ENCODE results near the gene PRR19.

The PRR19 gene

DNA sequence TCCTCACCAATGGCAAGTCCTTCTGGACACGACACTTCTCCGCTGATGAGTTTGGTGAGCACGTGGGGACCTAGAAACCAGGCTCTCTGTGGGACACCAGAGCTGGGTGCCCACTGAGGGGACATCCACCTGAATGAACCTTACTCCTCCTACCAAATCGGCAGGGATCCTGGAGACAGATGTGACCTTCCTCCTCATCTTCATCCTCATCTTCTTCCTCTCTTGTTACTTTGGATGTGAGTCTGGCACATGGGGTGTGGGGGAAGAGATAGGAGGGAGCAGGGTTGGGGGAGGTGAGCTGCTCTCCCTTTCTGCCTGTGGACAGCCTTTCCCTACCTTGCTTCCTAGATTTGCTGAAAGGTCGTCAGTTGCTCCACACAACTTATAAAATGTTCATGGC, 13.1 kb downstream of the PRR19 start:
- DNase-seq (ENCODE audit: insufficient read length, low spot score) (no peak), FAIRE-seq (no peak)
- TF ChIP-seq, protein P1, sequence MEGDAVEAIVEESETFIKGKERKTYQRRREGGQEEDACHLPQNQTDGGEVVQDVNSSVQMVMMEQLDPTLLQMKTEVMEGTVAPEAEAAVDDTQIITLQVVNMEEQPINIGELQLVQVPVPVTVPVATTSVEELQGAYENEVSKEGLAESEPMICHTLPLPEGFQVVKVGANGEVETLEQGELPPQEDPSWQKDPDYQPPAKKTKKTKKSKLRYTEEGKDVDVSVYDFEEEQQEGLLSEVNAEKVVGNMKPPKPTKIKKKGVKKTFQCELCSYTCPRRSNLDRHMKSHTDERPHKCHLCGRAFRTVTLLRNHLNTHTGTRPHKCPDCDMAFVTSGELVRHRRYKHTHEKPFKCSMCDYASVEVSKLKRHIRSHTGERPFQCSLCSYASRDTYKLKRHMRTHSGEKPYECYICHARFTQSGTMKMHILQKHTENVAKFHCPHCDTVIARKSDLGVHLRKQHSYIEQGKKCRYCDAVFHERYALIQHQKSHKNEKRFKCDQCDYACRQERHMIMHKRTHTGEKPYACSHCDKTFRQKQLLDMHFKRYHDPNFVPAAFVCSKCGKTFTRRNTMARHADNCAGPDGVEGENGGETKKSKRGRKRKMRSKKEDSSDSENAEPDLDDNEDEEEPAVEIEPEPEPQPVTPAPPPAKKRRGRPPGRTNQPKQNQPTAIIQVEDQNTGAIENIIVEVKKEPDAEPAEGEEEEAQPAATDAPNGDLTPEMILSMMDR (IDR thresholded peaks at IDR 0.05; ENCODE audit: insufficient read depth, missing control alignments), result no peak

GRCh38 chr19:42316223-42317211, 14.6 kb downstream of the PRR19 start:
- DNase-seq (ENCODE audit: insufficient read length, low spot score), result no peak

GRCh38 chr19:42317535-42317934, 15.6 kb downstream of the PRR19 start:
- no peak for FAIRE-seq
- no peak for DNase-seq (ENCODE audit: insufficient read length, low spot score)
- TF ChIP-seq, protein P1 (IDR thresholded peaks at IDR 0.05; ENCODE audit: insufficient read depth, missing control alignments), result no peak

More at GRCh38 chr19:42316223-42317211, 14.6 kb downstream of the PRR19 start:
- no peak for FAIRE-seq
- TF ChIP-seq, protein P1 (IDR thresholded peaks at IDR 0.05; ENCODE audit: insufficient read depth, missing control alignments), result no peak

DNA sequence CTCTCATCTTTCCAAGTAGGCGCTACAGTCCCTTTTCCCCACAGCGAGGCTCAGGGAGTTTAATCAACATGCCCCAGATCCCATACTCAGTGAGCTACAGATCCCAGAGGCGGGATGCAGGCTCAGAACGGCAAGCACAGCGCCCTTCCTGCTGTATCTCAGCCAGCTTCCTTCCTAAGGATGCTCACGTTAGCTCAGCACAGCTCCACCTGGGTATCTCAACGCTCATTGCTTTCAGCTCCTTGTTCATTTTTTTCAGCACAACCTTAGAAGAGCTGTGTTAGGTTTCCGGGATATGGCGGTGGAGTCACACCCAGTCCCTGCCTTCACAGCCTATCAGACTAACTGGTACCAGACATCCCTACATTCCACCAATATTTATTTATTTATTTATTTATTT, 20.4 kb downstream of the PRR19 start:
- FAIRE-seq (no peak), DNase-seq (ENCODE audit: insufficient read length, low spot score) (no peak)
- TF ChIP-seq, protein P1 (IDR thresholded peaks at IDR 0.05; ENCODE audit: insufficient read depth, missing control alignments), result no peak

DNA sequence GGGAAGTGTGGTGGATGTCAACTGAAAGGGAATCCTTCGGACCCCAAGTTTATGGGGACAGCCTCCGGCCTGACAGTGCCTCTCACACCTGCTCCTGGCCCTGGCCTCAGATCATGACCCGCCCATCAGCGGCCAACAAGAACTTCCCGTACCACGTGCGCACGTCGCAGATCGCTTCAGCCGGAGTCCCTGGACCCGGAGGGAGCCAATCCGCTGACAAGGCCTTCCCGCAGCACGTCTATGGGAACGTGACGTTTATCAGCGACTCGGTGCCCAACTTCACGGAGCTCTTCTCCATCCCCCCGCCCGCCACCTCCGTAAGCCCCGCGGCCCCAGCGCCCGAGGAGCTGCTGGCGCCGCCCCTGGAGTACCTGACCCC, 21.5 kb downstream of the PRR19 start:
- FAIRE-seq (no peak), DNase-seq (ENCODE audit: insufficient read length, low spot score) (no peak)
- TF ChIP-seq, protein P1 (IDR thresholded peaks at IDR 0.05; ENCODE audit: insufficient read depth, missing control alignments), result no peak

DNA sequence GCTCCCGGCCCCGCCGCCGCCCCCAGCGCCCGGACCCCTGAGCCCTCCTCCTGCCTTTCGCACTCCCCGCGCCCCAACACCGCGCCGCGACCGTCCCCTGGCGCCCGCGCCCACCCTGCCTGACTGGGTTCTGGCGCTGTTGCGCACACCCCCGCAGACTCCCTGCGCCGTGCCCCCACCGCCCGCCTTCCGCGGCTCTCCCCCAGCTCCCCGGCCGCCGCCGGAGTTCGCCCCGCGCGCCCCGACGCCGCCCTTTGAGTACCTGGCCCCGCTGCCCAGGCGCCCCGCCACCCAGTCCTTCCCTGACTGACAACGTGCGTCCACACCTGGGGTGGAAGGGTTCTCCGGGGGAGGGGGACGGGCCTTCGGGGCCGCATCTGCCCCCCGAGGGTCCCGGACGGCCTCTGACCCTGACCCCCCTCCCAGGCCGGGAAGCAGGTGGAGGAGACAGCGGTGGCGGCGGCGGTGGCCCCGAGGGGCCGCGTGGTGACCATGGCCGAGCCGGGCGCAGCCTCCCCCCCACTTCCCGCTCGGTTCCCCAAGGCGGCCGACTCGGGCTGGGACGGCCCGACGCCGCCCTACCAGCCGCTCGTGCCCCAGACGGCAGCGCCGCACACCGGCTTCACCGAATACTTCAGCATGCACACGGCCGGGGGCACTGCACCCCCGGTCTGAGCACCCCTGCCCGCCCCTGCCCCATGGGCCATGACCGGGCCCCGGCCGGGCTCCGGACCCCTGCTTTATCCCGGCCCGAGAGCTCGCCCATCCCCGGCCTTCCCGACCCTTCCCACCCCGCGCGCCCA, 22.1 kb downstream of the PRR19 start:
- no peak for DNase-seq (ENCODE audit: insufficient read length, low spot score)
- TF ChIP-seq, protein P1 (IDR thresholded peaks at IDR 0.05; ENCODE audit: insufficient read depth, missing control alignments), result no peak
- no peak for FAIRE-seq

Data from D721Med (cell line).